Measurements from ENCODE around the gene CACNA1G.

CACNA1G gene

GRCh38 chr17:50557630-50558029 is 2.9 kb upstream of the CACNA1G start:
- TF ChIP-seq CTCF (IDR thresholded peaks at IDR 0.05; ENCODE audit: low read depth, low read length) = no peak
- DNase-seq (ENCODE audit: extremely low read depth, low read depth) = no peak

- no peak for DNase-seq (ENCODE audit: extremely low read depth, low read depth)
- no peak for TF ChIP-seq CTCF (IDR thresholded peaks at IDR 0.05; ENCODE audit: low read depth, low read length)
Observed at GRCh38 chr17:50558091-50558490, 2.4 kb upstream of the CACNA1G start.

- no peak for TF ChIP-seq CTCF (IDR thresholded peaks at IDR 0.05; ENCODE audit: low read depth, low read length)
- no peak for DNase-seq (ENCODE audit: extremely low read depth, low read depth)
Observed at GRCh38 chr17:50558581-50558940, 2.0 kb upstream of the CACNA1G start.

- no peak for DNase-seq (ENCODE audit: extremely low read depth, low read depth)
- TF ChIP-seq CTCF (IDR thresholded peaks at IDR 0.05; ENCODE audit: low read depth, low read length) = no peak
Observed at GRCh38 chr17:50558941-50559614, 1.4 kb upstream of the CACNA1G start.

- TF ChIP-seq CTCF (IDR thresholded peaks at IDR 0.05; ENCODE audit: low read depth, low read length) = no peak
- no peak for DNase-seq (ENCODE audit: extremely low read depth, low read depth)
Observed at GRCh38 chr17:50559674-50560184, 786 bp upstream of the CACNA1G start.

GRCh38 chr17:50560931-50561745 is 623 bp downstream of the CACNA1G start:
- no peak for TF ChIP-seq CTCF (IDR thresholded peaks at IDR 0.05; ENCODE audit: low read depth, low read length)
- no peak for DNase-seq (ENCODE audit: extremely low read depth, low read depth)

GRCh38 chr17:50561746-50562141 is 1.2 kb downstream of the CACNA1G start:
- TF ChIP-seq CTCF (IDR thresholded peaks at IDR 0.05; ENCODE audit: low read depth, low read length) = no peak
- DNase-seq (ENCODE audit: extremely low read depth, low read depth) = no peak

All from AG09319 (cell line).